ENCODE measurements around the gene S100A1. TPM values are rescaled to one million over a fixed set of nuclear protein-coding genes. Genes with fewer than 3 reads are reported as not detected.

Gene S100A1
- total and polyA plus RNA-seq, 10 of the 15 experiments (the other 5 are each of a cell fraction or from before 2014, with no cell fraction given) = 0.13 to 0.29 TPM; not detected in 8

GRCh38 chr1:153617663-153618062 is 10.6 kb upstream of the S100A1 start:
- WGBS (ENCODE audit: insufficient coverage, insufficient replicate concordance, low lambda C conversion rate, missing lambda C conversion rate) = 11% methylated on average over 6 of the region's 6 CpGs
- in situ Hi-C loops (cut with MboI) = no loop called here

More at GRCh38 chr1:153617663-153618062, 10.6 kb upstream of the S100A1 start:
- H3K79me2 ChIP-seq (ENCODE audit: control insufficient read depth, insufficient read depth, low read length) = no peaks in the 10 kb centered on the region
- H3K27ac ChIP-seq (ENCODE audit: control insufficient read depth, insufficient read depth) = no peak overlapping the region
- ChIA-PET RAD21 (ENCODE audit: unreplicated experiment) (interaction anchor here (1.0 to 6.2 kb wide), 7 partner anchors 9 to 107 kb away, joined by 3 to 60 read pairs (median 4); partner anchors contain the start of genes CHTOP, S100A13 and S100A6), SMC1A (ENCODE audit: uncharacterized antibody, unreplicated experiment) (interaction anchor here (0.8 to 5.0 kb wide), 9 partner anchors 11 to 107 kb away, joined by 4 to 36 read pairs (median 10); partner anchors contain the start of gene S100A1), CTCF (interaction anchor here (0.6 to 7.8 kb wide), 16 partner anchors 11 to 1212 kb away, joined by 3 to 106 read pairs (median 4); partner anchors contain the start of genes CHTOP, S100A1, S100A13 and S100A6), POLR2A (interaction anchor here (1.3 kb wide), 1 partner anchor 16 kb away, joined by 5 read pairs; the partner anchor contains the start of gene CHTOP)
- H3K27me3 ChIP-seq (replicated peaks in 1 of 2; ENCODE audit: control insufficient read depth in 2 of 2, insufficient read depth in 2 of 2, low read length in 1 of 2) = no peaks in the 10 kb centered on the region
- FAIRE-seq (no peak), ATAC-seq (peak; percentile 94), DNase-seq (ENCODE audit: low read depth, low spot score) (no peak)
- H4K20me1 ChIP-seq (ENCODE audit: control insufficient read depth, insufficient read depth) = no peaks in the 10 kb centered on the region
- H3K9ac ChIP-seq (ENCODE audit: control insufficient read depth, insufficient read depth, low read length) = no peak overlapping the region
- H3K4me1 ChIP-seq (ENCODE audit: control insufficient read depth, insufficient read depth, low read length) = peaks cover 14% of the 10 kb centered on the region
- no peaks in the 10 kb centered on the region for H3K9me3 ChIP-seq (replicated peaks; ENCODE audit: control insufficient read depth, insufficient read depth, low read length)
- intact Hi-C loops (cut with micrococcal nuclease; ENCODE audit: unreplicated experiment) = loop anchor here (1.0 to 2.0 kb wide), 2 partner anchors 45 to 107 kb away; no protein-coding TSS in a partner anchor
- H3K4me2 ChIP-seq (ENCODE audit: control insufficient read depth, insufficient read depth) = no peak overlapping the region
- H3K4me3 ChIP-seq = no peak overlapping the region
- BruUV-seq (replicated peaks) = no TSS peak
- peak overlapping the region; percentile 65; the same call in 1 of the 2 replicates for H2AFZ ChIP-seq (ENCODE audit: control insufficient read depth, low read depth, low read length)
- TF ChIP-seq BCLAF1 (IDR thresholded peaks at IDR 0.05) (no peak), SMC3 (IDR thresholded peaks at IDR 0.05; ENCODE audit: borderline replicate concordance, low read length) (peak; percentile 59), RAD21 (IDR thresholded peaks at IDR 0.05; ENCODE audit: insufficient read depth, low read depth, low read length) (peak; percentile 36; the same call in 1 of the 2 replicates), ETV6 (conservative IDR thresholded peaks at IDR 0.05 in 1 of 2, IDR thresholded peaks at IDR 0.05 in 1 of 2; ENCODE audit: borderline replicate concordance in 1 of 2, low read depth in 1 of 2) (no peak)
- TF ChIP-seq, protein P1, sequence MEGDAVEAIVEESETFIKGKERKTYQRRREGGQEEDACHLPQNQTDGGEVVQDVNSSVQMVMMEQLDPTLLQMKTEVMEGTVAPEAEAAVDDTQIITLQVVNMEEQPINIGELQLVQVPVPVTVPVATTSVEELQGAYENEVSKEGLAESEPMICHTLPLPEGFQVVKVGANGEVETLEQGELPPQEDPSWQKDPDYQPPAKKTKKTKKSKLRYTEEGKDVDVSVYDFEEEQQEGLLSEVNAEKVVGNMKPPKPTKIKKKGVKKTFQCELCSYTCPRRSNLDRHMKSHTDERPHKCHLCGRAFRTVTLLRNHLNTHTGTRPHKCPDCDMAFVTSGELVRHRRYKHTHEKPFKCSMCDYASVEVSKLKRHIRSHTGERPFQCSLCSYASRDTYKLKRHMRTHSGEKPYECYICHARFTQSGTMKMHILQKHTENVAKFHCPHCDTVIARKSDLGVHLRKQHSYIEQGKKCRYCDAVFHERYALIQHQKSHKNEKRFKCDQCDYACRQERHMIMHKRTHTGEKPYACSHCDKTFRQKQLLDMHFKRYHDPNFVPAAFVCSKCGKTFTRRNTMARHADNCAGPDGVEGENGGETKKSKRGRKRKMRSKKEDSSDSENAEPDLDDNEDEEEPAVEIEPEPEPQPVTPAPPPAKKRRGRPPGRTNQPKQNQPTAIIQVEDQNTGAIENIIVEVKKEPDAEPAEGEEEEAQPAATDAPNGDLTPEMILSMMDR (IDR thresholded peaks at IDR 0.05 in 2 of 3, conservative IDR thresholded peaks at IDR 0.05 in 1 of 3; ENCODE audit: control insufficient read depth in 2 of 3, extremely low read depth in 1 of 3, insufficient read depth in 1 of 3, low read depth in 3 of 3, low read length in 3 of 3) = peak; percentile 49 to 69 (median 57)
- no peaks in the 10 kb centered on the region for H3K36me3 ChIP-seq (ENCODE audit: control insufficient read depth in 2 of 2, insufficient read depth in 2 of 2, low read length in 1 of 2)
